Ishikawa (cell line): ENCODE data around the gene ACVR1C.

Experiments used
- CEBPB ChIP-seq: IDR thresholded peaks from 2 replicates; pipeline ENCODE4 v1.6.1; 2012
- CREB1 ChIP-seq: IDR thresholded peaks from 2 replicates; pipeline ENCODE4 v1.6.1; 2012; ENCODE audit warnings: low read depth
- EGR1 ChIP-seq: IDR thresholded peaks from 2 replicates; pipeline ENCODE4 v1.6.1; 2012
- EP300 ChIP-seq: IDR thresholded peaks from 2 replicates; pipeline ENCODE4 v1.6.1; 2012; ENCODE audit warnings: borderline replicate concordance
- FOXM1 ChIP-seq: IDR thresholded peaks from 2 replicates; pipeline ENCODE4 v1.6.1; 2012; ENCODE audit warnings: low read depth, borderline replicate concordance
- NFIC ChIP-seq: IDR thresholded peaks from 2 replicates; pipeline ENCODE4 v1.6.1; 2012
- RAD21 ChIP-seq: IDR thresholded peaks from 2 replicates; pipeline ENCODE4 v1.6.1; 2012; ENCODE audit warnings: low read depth
- TAF1 ChIP-seq: IDR thresholded peaks from 2 replicates; pipeline ENCODE4 v1.6.1; 2012; ENCODE audit warnings: low read depth, mild to moderate bottlenecking
- TCF12 ChIP-seq: IDR thresholded peaks from 2 replicates; pipeline ENCODE4 v1.6.1; 2012; ENCODE audit warnings: low read depth
- TEAD4 ChIP-seq: IDR thresholded peaks from 2 replicates; pipeline ENCODE4 v1.6.1; 2012
- YY1 ChIP-seq: IDR thresholded peaks from 2 replicates; pipeline ENCODE4 v1.6.1; 2012; ENCODE audit warnings: low read depth
- ZBTB7A ChIP-seq: IDR thresholded peaks from 2 replicates; pipeline ENCODE4 v1.6.1; 2012; ENCODE audit warnings: low read depth
- TF ChIP-seq, protein P1 (sequence below): IDR thresholded peaks from 2 replicates; pipeline ENCODE4 v1.6.1; 2012; ENCODE audit warnings: low read depth, mild to moderate bottlenecking
- TF ChIP-seq, protein P2 (sequence below): IDR thresholded peaks from 2 replicates; pipeline ENCODE4 v1.6.1; 2012
- TF ChIP-seq, protein P3 (sequence below): IDR thresholded peaks from 2 replicates; pipeline ENCODE4 v1.6.1; 2012

The ACVR1C gene

DNA sequence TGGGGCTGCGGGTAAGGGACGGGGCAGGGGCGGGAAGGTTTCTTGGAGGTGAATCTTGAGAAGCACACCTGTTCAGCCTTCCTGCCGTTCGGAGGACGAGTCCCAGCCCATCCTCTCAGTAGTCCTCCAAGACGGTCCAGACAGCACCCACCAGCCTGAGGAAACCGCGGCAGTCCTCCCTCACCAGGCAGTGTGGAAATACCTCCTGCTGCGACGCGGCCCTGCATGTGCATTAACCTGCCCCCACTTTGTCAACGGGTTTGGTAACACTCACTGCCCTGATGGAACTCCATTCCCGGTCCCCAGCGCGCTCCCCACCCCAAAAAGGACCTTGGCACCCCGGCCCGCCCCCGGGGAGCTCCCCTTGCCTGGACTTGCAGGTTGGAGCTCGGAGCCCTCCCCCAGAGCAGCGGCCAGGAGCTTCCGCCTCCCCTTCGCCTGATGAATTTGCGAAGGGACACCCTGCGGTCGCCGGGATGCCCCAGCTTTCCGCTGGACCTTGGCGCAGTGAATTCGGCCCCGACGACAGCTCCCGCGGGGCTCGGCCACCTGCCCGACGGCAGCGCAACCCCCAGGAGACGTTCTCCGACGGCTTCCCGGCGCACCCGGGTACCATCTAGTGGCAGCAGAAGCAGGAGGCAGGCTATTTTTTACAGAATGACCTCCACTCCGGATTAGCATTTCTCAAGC is 31.5 kb downstream of the ACVR1C start:
- no peak for TF ChIP-seq EP300
- no peak for TF ChIP-seq TCF12
- no peak for TF ChIP-seq TEAD4
- no peak for TF ChIP-seq FOXM1
- TF ChIP-seq RAD21 = no peak
- no peak for TF ChIP-seq NFIC
- no peak for TF ChIP-seq TAF1
- no peak for TF ChIP-seq ZBTB7A
- no peak for TF ChIP-seq EGR1
- TF ChIP-seq, protein P1, sequence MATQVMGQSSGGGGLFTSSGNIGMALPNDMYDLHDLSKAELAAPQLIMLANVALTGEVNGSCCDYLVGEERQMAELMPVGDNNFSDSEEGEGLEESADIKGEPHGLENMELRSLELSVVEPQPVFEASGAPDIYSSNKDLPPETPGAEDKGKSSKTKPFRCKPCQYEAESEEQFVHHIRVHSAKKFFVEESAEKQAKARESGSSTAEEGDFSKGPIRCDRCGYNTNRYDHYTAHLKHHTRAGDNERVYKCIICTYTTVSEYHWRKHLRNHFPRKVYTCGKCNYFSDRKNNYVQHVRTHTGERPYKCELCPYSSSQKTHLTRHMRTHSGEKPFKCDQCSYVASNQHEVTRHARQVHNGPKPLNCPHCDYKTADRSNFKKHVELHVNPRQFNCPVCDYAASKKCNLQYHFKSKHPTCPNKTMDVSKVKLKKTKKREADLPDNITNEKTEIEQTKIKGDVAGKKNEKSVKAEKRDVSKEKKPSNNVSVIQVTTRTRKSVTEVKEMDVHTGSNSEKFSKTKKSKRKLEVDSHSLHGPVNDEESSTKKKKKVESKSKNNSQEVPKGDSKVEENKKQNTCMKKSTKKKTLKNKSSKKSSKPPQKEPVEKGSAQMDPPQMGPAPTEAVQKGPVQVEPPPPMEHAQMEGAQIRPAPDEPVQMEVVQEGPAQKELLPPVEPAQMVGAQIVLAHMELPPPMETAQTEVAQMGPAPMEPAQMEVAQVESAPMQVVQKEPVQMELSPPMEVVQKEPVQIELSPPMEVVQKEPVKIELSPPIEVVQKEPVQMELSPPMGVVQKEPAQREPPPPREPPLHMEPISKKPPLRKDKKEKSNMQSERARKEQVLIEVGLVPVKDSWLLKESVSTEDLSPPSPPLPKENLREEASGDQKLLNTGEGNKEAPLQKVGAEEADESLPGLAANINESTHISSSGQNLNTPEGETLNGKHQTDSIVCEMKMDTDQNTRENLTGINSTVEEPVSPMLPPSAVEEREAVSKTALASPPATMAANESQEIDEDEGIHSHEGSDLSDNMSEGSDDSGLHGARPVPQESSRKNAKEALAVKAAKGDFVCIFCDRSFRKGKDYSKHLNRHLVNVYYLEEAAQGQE = no peak
- no peak for TF ChIP-seq CEBPB
- TF ChIP-seq, protein P2, sequence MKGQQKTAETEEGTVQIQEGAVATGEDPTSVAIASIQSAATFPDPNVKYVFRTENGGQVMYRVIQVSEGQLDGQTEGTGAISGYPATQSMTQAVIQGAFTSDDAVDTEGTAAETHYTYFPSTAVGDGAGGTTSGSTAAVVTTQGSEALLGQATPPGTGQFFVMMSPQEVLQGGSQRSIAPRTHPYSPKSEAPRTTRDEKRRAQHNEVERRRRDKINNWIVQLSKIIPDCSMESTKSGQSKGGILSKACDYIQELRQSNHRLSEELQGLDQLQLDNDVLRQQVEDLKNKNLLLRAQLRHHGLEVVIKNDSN = no peak

DNA sequence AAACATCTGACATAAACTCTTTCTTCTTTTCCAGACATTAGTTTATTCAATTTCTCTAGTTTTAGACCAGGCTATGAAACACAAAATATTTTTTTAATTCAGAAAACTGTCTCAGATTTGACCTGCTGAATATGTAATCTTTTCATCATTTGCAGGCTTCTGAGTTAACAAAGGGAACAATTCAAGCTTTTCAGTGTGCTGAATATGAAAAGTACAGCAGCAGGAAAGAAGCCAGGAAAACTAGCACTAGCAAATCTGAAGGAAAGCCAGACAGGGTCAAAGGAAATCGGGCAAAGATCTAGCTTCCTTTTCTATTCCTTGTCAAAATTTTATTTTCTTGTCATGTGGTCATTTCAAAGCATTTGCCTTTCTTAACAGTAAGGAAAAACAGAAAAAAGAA is 35.3 kb downstream of the ACVR1C start:
- TF ChIP-seq FOXM1 (no peak), ZBTB7A (no peak), YY1 (no peak), EGR1 (no peak)

DNA sequence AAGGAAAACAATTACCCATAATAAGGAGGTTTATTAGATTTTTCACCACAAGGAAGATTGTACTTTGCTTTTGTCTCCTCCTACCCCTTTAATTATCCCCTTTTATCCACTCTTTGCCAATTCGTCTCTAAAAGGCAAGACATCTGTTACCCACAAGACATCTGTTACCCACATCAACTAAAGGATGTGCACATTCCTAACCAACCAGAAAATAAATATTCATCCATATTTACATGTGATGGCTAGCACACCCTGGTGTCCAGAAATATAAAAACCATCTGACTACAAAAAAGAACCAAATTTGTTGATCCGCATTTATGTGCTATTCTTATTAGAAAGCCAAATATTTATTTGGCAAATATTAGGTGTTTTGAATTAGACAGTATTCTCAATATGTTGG is 35.7 kb downstream of the ACVR1C start:
- TF ChIP-seq EGR1 = no peak
- no peak for TF ChIP-seq TEAD4
- TF ChIP-seq YY1 = no peak
- TF ChIP-seq CEBPB = no peak
- no peak for TF ChIP-seq CREB1
- TF ChIP-seq FOXM1 = no peak
- TF ChIP-seq ZBTB7A = no peak
- no peak for TF ChIP-seq TCF12

DNA sequence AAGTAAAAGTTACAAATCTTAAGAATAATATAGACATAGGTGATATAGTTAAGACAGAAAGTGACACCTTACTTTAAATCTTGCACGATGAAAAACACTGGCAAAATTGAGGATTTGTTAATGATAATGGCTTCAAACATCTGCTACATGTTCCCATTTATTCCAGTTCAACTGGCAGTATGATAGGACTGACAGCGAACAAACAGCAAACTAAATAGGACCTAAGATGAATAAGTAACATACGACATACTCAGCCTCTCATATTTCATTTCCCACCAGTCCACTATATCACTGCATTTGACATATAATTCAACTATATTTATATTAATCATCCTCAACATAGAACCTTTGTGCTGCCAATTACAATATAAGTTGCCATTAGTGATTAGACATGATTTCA is 36.3 kb downstream of the ACVR1C start:
- TF ChIP-seq FOXM1 (no peak), CREB1 (no peak), EGR1 (no peak), ZBTB7A (no peak), CEBPB (no peak), EP300 (no peak), RAD21 (no peak), TCF12 (no peak), TEAD4 (no peak), NFIC (no peak), TAF1 (no peak), YY1 (no peak)
- TF ChIP-seq, protein P3, sequence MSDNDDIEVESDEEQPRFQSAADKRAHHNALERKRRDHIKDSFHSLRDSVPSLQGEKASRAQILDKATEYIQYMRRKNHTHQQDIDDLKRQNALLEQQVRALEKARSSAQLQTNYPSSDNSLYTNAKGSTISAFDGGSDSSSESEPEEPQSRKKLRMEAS = no peak
- TF ChIP-seq, protein P1 = no peak
- TF ChIP-seq, protein P2 = no peak

DNA sequence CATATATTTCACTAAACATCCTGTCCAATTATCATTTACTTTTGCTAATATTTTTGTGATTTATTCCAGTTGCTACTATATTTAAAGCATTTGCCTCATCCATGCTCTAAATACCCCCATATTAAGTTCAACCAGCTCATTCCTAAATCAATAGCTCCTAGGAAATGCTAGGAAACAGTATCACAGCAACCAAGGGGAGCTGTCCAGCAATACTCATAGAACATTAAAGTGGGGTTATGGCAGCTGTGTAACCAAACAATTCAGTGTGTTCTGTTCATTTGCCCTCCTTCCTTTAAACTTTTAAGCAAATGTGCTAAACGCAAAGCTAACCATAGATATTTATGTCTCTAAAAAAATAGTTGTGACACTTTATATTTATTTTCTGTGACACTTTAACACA is 41.1 kb downstream of the ACVR1C start:
- no peak for TF ChIP-seq RAD21
- TF ChIP-seq TAF1 = no peak
- no peak for TF ChIP-seq TCF12
- TF ChIP-seq, protein P2 = no peak
- no peak for TF ChIP-seq EP300
- TF ChIP-seq, protein P1 = peak; percentile 83
